K562 (cell line): Measurements from ENCODE around the gene NME8. TPM values are rescaled to one million over a fixed set of nuclear protein-coding genes. Genes with fewer than 3 reads are reported as not detected.

ENCODE experiments used
- CHCHD3 ChIP-seq: fragments of 250-450 bp; sonication (Bioruptor Pico); IDR thresholded peaks from 2 replicates; pipeline ENCODE4 v2.1.2; 2022; ENCODE audit warnings: mild to moderate bottlenecking
- CREB1 ChIP-seq, 2 experiments: sonication (generic) in 1 of 2; formaldehyde crosslinking in 1 of 2; IDR thresholded peaks; 2 replicates each; pipeline versions ENCODE4 v1.6.1 to v1.8.0; 2012 to 2022; ENCODE audit warnings: inconsistent platforms in 1 of 2, mild to moderate bottlenecking in 1 of 2, missing genetic modification reagents in 1 of 2, moderate library complexity in 1 of 2
- HNRNPUL1 ChIP-seq: fragments of 200-400 bp; formaldehyde crosslinking; IDR thresholded peaks from 2 replicates; pipeline ENCODE4 v1.6.1; 2017; ENCODE audit warnings: low read length
- MCM3 ChIP-seq: fragments of 450-650 bp; IDR thresholded peaks from 2 replicates; pipeline ENCODE4 v1.6.1; 2016
- MEF2A ChIP-seq: IDR thresholded peaks from 2 replicates; pipeline ENCODE4 v1.6.1; 2011; ENCODE audit warnings: low read depth, mild to moderate bottlenecking, low read length, moderate library complexity; ENCODE audit not compliant: control insufficient read depth
- TARDBP ChIP-seq: fragments of 450-650 bp; IDR thresholded peaks from 2 replicates; pipeline ENCODE4 v1.6.1; 2016
- TCFL5 ChIP-seq: fragments of 250-450 bp; sonication (Bioruptor Pico); conservative IDR thresholded peaks from 2 replicates; pipeline ENCODE4 v1.6.1; 2021; ENCODE audit warnings: mild to moderate bottlenecking, moderate library complexity, matching md5 sums
- polyA plus RNA-seq, 8 experiments: library from polyadenylated mRNA; depleted of rRNA in 4 of 8; stranded (reverse) in 5 of 8; unstranded in 3 of 8; fragments of >200 nt; fragmentation: Nextera tagmentation in 2 of 8; fragmentation: Illumina TruSeq in 1 of 8; extraction: Ambion mirVana in 2 of 8; extraction: Trizol in 1 of 8; gene quantifications; 2 replicates each; pipeline versions ENCODE4 v1.2.1 to v1.2.3, GENCODE V29; 2011 to 2014; ENCODE audit warnings: inconsistent platforms in 1 of 8, missing spikeins in 1 of 8
- total RNA-seq, 7 experiments: library from RNA; depleted of rRNA in 6 of 7; stranded (reverse); fragments of >200 nt in 6 of 7; fragmentation: Illumina TruSeq in 2 of 7; extraction: Trizol in 2 of 7; gene quantifications; 2 replicates each; pipeline versions ENCODE4 v1.2.1 to v1.2.3, GENCODE V29; 2011 to 2021; ENCODE audit warnings: low replicate concordance in 1 of 7
- TF ChIP-seq, protein P1 (sequence below): fragments of 450-650 bp; IDR thresholded peaks from 2 replicates; pipeline ENCODE4 v1.6.1; 2016; ENCODE audit warnings: low read depth
- TF ChIP-seq, protein P2 (sequence below): fragments of 250-450 bp; sonication (Bioruptor Pico); IDR thresholded peaks from 2 replicates; pipeline ENCODE4 v1.4.0; 2020

Gene NME8
- total and polyA plus RNA-seq, 9 of the 15 experiments (the other 6 are each of a cell fraction or from before 2014, with no cell fraction given): not detected

GRCh38 chr7:37833107-37833817, 15.1 kb upstream of the NME8 start (continued):
- TF ChIP-seq, protein P1, sequence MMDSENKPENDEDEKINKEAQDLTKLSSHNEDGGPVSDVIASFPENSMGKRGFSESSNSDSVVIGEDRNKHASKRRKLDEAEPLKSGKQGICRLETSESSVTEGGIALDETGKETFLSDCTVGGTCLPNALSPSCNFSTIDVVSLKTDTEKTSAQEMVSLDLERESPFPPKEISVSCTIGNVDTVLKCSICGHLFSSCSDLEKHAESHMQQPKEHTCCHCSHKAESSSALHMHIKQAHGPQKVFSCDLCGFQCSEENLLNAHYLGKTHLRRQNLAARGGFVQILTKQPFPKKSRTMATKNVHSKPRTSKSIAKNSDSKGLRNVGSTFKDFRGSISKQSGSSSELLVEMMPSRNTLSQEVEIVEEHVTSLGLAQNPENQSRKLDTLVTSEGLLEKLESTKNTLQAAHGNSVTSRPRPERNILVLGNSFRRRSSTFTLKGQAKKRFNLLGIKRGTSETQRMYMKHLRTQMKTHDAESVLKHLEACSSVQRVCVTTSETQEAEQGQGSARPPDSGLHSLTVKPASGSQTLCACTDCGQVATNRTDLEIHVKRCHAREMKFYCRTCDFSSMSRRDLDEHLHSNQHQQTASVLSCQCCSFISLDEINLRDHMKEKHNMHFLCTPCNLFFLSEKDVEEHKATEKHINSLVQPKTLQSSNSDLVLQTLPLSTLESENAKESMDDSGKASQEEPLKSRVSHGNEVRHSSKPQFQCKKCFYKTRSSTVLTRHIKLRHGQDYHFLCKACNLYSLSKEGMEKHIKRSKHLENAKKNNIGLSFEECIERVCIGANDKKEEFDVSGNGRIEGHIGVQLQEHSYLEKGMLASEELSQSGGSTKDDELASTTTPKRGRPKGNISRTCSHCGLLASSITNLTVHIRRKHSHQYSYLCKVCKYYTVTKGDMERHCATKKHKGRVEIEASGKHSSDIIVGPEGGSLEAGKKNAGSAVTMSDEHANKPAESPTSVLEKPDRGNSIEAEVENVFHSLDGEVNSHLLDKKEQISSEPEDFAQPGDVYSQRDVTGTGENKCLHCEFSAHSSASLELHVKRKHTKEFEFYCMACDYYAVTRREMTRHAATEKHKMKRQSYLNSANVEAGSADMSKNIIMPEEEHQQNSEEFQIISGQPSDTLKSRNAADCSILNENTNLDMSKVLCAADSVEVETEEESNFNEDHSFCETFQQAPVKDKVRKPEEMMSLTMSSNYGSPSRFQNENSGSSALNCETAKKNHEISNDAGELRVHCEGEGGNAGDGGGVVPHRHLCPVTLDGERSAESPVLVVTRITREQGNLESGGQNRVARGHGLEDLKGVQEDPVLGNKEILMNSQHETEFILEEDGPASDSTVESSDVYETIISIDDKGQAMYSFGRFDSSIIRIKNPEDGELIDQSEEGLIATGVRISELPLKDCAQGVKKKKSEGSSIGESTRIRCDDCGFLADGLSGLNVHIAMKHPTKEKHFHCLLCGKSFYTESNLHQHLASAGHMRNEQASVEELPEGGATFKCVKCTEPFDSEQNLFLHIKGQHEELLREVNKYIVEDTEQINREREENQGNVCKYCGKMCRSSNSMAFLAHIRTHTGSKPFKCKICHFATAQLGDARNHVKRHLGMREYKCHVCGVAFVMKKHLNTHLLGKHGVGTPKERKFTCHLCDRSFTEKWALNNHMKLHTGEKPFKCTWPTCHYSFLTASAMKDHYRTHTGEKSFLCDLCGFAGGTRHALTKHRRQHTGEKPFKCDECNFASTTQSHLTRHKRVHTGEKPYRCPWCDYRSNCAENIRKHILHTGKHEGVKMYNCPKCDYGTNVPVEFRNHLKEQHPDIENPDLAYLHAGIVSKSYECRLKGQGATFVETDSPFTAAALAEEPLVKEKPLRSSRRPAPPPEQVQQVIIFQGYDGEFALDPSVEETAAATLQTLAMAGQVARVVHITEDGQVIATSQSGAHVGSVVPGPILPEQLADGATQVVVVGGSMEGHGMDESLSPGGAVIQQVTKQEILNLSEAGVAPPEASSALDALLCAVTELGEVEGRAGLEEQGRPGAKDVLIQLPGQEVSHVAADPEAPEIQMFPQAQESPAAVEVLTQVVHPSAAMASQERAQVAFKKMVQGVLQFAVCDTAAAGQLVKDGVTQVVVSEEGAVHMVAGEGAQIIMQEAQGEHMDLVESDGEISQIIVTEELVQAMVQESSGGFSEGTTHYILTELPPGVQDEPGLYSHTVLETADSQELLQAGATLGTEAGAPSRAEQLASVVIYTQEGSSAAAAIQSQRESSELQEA: no peak
- TF ChIP-seq, protein P2, sequence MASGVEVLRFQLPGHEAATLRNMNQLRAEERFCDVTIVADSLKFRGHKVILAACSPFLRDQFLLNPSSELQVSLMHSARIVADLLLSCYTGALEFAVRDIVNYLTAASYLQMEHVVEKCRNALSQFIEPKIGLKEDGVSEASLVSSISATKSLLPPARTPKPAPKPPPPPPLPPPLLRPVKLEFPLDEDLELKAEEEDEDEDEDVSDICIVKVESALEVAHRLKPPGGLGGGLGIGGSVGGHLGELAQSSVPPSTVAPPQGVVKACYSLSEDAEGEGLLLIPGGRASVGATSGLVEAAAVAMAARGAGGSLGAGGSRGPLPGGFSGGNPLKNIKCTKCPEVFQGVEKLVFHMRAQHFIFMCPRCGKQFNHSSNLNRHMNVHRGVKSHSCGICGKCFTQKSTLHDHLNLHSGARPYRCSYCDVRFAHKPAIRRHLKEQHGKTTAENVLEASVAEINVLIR (CRISPR knock-in tag): no peak
- TF ChIP-seq MCM3 (no peak), TCFL5 (CRISPR knock-in tag) (no peak), CREB1 (IDR thresholded peaks at IDR 0.05) (no peak), CREB1 (CRISPR knock-in tag; IDR thresholded peaks at IDR 0.05) (no peak), HNRNPUL1 (no peak), MEF2A (no peak), CHCHD3 (CRISPR knock-in tag) (no peak), TARDBP (no peak)
